Measurements from ENCODE around the gene VRK2. TPM values are rescaled to one million over a fixed set of nuclear protein-coding genes. Genes with fewer than 3 reads are reported as not detected.

Gene VRK2
- total RNA-seq, 4 donors from 2014 or later, result 18.7 to 31.4 (median 22.1) TPM

DNA sequence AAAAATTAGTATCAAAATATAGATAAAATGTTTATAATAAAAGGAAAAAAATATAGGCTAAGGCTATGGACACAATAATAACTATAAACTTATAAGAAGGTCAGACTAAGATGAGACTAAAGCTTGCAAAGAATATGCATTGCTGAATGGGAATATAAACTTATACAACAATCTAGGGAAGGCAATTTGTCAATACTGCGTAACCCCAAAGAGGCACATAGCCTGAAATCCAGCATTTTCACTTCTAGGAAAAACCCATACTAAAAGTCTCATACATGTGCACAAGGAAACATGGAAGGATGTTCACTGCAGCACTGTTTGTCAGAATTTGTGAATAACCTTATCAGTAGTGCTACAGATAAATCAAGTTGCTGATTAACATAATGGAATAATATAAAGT, 149.1 kb downstream of the VRK2 start:
- no peak for TF ChIP-seq POLR2A (IDR thresholded peaks at IDR 0.05)
- no peak for DNase-seq
- Histone ChIP-seq H3K36me3 (no peaks in the 10 kb centered on the region), H3K27ac (no peak overlapping the region), H3K4me3 (replicated peaks in 1 of 3) (no peak overlapping the region), H3K4me1 (no peaks in the 10 kb centered on the region), H3K27me3 (no peaks in the 10 kb centered on the region), H3K9me3 (no peaks in the 10 kb centered on the region)
- WGBS, 2 donors, result 96 to 98% methylated on average over 1 of the region's 1 CpG
- intact Hi-C loops (cut with DNase I), result no loop called here

DNA sequence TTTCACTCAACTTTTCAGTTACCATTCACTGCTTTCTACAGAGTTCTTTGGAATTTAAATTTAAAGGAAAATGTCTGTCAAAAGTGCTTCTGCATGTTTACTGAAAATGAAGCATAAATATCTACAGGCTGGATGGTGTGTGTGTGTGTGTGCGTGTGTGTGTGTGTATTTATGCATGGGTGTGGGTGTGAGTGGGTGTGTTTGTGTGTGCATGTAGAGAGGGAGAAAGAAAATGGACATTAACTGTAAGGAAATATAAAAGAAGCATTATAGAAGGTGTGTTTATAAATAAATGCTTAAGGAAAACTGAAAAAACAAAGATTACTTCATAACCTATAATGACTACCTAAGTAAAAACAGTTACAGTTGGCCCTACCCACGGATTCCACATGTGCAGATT, 151.3 kb downstream of the VRK2 start:
- Histone ChIP-seq H3K36me3 (no peaks in the 10 kb centered on the region), H3K4me1 (no peaks in the 10 kb centered on the region), H3K4me3 (replicated peaks in 1 of 3) (no peak overlapping the region), H3K27ac (no peak overlapping the region), H3K9me3 (no peaks in the 10 kb centered on the region), H3K27me3 (no peaks in the 10 kb centered on the region)
- WGBS, 2 donors, result 94 to 95% methylated on average over 2 of the region's 2 CpGs
- intact Hi-C loops (cut with DNase I), result no loop called here
- no peak for DNase-seq
- TF ChIP-seq POLR2A (IDR thresholded peaks at IDR 0.05), result no peak
- TF ChIP-seq, protein P1, sequence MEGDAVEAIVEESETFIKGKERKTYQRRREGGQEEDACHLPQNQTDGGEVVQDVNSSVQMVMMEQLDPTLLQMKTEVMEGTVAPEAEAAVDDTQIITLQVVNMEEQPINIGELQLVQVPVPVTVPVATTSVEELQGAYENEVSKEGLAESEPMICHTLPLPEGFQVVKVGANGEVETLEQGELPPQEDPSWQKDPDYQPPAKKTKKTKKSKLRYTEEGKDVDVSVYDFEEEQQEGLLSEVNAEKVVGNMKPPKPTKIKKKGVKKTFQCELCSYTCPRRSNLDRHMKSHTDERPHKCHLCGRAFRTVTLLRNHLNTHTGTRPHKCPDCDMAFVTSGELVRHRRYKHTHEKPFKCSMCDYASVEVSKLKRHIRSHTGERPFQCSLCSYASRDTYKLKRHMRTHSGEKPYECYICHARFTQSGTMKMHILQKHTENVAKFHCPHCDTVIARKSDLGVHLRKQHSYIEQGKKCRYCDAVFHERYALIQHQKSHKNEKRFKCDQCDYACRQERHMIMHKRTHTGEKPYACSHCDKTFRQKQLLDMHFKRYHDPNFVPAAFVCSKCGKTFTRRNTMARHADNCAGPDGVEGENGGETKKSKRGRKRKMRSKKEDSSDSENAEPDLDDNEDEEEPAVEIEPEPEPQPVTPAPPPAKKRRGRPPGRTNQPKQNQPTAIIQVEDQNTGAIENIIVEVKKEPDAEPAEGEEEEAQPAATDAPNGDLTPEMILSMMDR (IDR thresholded peaks at IDR 0.05), result no peak

DNA sequence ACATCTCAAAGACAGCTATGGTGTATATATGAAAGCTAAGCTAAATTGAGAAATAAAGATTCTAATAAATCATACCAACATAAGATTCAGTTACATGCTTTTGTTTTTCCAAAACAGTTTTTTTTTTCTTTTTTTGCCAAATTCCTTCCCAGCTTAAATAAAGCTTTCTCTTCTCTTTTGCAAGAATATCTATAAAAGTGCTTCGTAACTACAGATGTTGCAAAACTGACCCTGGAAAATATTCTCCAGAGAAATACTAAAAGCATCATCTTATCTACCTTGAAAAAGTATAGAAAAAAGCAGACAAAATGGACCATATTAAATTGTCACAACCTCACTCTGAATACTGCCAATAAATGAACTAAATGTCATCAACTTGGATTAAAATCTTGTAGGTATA, 155.8 kb downstream of the VRK2 start:
- 95 to 96% methylated on average over 1 of the region's 1 CpG for WGBS, 2 donors
- Histone ChIP-seq H3K27ac (no peak overlapping the region), H3K9me3 (no peaks in the 10 kb centered on the region), H3K27me3 (no peaks in the 10 kb centered on the region), H3K36me3 (no peaks in the 10 kb centered on the region), H3K4me3 (replicated peaks in 1 of 3) (no peak overlapping the region), H3K4me1 (no peaks in the 10 kb centered on the region)
- intact Hi-C loops (cut with DNase I), result no loop called here
- DNase-seq, result no peak
- no peak for TF ChIP-seq POLR2A (IDR thresholded peaks at IDR 0.05)
- TF ChIP-seq, protein P1 (IDR thresholded peaks at IDR 0.05), result no peak

DNA sequence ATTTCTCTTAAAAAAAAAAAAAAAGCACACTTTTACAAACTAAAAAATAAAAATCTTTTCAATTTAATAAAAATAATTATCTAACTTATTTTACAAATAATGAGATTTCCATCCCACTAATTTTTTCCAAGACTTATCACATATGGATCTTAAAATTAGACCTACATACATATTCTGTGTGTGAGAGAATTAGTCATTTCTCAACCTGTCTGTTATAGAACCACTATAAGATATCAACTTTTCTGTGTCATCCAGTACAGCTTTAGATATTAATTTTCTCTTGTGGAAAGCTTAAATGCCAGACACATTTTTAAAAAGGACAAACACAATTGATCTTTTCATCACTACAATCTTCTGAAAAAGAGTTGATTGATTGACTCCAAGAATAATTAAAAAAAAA, 156.4 kb downstream of the VRK2 start:
- intact Hi-C loops (cut with DNase I), result no loop called here
- no peak overlapping the region for H3K27ac ChIP-seq

DNA sequence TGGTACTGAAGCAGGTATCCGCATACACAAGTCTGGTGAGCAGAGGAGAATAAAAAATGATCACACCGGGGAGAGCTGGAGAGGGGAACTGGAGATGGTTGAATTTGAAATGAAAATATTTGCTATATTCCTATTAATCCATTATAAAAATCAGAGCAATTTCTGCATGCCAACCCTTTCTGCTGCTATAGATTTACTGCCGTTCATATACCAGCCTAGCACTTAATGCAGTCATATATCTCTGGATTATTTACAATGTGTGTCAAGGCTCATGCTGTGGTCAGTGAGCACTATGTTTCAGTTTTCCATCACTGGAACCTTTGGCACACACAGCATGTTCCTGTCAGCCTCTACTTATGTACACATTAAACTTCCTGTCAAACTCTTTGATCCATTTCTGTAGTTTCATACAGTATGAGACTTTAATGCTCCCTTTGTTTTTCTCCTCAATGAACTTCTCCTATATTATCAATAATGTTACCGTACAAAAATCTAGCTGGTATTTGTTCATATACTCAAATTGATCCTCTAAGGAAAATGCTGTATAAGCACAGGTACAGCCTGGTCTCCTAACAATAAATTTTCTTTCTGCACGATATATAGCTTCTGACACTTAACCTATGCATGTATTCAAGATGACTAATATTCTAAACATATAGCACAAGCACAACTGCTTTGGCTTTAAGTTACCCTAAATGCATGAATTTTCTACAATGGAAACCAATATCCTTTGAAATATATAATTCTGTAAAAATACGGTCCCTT, 157.8 kb downstream of the VRK2 start:
- Histone ChIP-seq H3K27ac (no peak overlapping the region), H3K36me3 (no peaks in the 10 kb centered on the region), H3K27me3 (no peaks in the 10 kb centered on the region), H3K4me1 (no peaks in the 10 kb centered on the region), H3K9me3 (no peaks in the 10 kb centered on the region), H3K4me3 (replicated peaks in 1 of 3) (no peak overlapping the region)
- no peak for TF ChIP-seq POLR2A (IDR thresholded peaks at IDR 0.05)
- TF ChIP-seq, protein P1 (IDR thresholded peaks at IDR 0.05), result no peak
- WGBS, 2 donors, result 89 to 93% methylated on average over 6 of the region's 6 CpGs
- no peak for DNase-seq
- intact Hi-C loops (cut with DNase I), result no loop called here

More for the DNA sequence above, 156.4 kb downstream of the VRK2 start:
- TF ChIP-seq, protein P1 (IDR thresholded peaks at IDR 0.05), result no peak
- no peak for TF ChIP-seq POLR2A (IDR thresholded peaks at IDR 0.05)
- Histone ChIP-seq H3K4me1 (no peaks in the 10 kb centered on the region), H3K36me3 (no peaks in the 10 kb centered on the region), H3K4me3 (replicated peaks in 1 of 3) (no peak overlapping the region), H3K27me3 (no peaks in the 10 kb centered on the region), H3K9me3 (no peaks in the 10 kb centered on the region)
- no peak for DNase-seq
